GM23248 (cell line): Measurements from ENCODE around the gene WDR91.

Source experiments
- EZH2 ChIP-seq: fragments of 200-600 bp; sonication (generic); IDR thresholded peaks from 2 replicates; pipeline ENCODE4 v1.6.1; 2018; ENCODE audit warnings: antibody characterized with exemption, mild to moderate bottlenecking; ENCODE audit not compliant: insufficient read depth, poor library complexity, severe bottlenecking
- EZH2phosphoT487 ChIP-seq: fragments of 200-600 bp; sonication (generic); IDR thresholded peaks from 2 replicates; pipeline ENCODE4 v1.6.1; 2018; ENCODE audit warnings: antibody characterized with exemption, moderate library complexity, mild to moderate bottlenecking, low read depth; ENCODE audit not compliant: insufficient read depth

- TF ChIP-seq EZH2 (no peak), EZH2phosphoT487 (no peak)
These were observed 26.9 kb upstream of the WDR91 start for GRCh38 chr7:135238112-135238744.
